Kidney capillary endothelial cell (primary cell): ENCODE data around the gene OSM.

Experiments used
- DNase-seq: peaks from one replicate; pipeline ENCODE4 v3.0.0-alpha.2; 2018; ENCODE audit warnings: low spot score

The OSM gene

DNA sequence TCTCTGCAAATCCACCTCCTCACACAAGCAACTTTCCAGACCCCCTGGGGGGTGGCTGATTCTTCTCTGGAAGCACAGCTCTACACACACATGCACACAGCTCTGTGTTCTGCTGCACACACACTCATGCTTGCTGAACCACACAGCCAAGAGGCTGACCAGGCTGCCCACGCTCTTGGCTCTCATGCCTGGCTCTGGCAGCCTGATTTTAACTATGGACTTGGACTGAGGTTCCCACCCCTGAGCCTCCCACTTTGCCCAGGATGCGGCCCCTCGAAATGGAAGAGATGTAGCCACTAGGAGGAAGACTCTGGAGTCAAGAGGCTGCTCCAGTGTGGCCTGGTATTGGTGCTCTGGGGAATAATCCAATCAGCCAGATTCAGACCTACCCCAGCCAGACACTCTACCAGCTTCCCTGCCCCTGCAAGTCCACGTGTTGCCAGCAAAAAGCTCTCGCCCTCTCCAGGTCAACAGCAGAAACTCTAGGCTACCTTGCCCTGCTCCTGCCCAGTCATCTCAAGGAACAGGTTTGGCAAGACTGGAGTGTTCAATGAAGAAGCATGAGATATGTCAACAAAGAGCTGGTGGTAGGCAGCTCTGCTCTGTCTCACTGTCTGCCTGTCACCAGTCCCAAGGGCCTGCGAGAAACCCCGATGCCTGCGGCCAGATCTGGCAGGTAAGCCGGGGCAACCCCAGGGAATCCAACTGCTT lies 31.5 kb upstream of the OSM start:
- no peak for DNase-seq

DNA sequence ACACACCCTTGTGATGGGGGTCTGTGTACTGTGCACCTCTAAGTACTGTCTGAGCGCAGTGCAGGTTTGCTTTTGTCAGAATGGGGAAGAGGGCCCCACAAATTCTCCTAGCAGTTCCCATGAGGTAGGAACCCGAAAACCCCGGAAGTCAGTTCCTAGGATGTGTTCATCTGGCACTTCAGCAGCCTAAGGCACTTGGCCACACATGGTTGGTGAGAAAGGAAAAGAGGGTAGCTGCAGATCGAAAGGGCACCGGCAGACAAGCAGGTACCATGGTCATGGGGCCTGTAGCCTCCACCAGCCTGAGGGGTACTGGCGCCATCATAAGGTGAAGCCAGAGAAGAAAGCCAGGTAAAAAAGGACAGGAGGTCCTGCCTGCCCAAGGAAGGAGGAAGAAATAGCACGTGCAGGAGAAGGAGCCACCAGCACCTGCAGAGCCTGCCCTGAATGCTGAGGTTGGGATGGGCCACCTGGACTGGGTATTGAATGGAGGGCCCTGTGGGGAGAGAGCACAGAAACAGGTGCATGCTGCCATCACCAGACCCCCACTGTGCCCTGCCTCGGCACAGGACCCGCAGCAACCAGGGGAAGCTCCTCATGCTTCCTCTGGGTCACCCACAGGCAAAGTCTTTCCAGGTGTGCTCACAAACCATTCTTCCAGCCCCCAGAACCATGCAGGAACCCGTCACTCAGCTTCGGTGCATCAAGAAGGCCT lies 30.8 kb upstream of the OSM start:
- no peak for DNase-seq

DNA sequence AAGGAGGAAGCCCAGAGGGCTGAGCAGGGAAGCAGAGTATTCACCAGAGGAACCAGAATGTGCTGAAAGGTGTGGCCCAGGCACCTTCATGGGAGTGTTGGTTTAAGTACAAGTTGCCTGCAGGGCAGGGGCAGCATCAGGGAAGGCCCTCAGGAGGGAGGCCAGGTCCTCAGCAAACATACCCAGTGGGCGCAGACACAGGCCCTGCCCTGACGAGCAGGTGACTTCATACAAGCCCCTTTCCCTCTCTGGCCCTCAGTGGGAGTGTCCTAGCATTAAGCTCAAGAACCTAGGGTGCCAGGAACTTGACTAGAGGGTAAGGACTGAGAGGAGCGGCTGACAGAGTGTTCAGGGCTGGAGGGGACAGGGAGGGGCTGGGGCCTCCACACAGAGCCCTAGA lies 30.2 kb upstream of the OSM start:
- DNase-seq, result no peak

DNA sequence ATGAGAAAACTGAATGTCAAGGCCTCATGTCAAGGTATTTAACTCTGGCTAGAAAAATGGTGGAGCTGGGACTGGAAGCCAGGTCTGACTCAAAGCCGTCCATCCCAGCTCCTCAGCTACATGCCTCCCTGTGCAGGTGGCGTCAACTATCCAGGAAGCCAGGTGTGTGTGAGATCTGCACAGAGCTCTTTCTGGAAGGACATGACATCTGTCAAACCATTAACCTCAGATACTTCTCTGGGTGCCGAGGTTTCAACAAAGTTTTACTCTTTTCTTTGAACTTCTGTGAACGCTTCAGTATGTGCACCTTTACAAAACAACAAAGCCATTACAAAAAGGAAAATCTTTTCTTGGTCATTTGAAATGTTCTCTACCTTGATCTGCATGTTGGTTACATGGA lies 29.7 kb upstream of the OSM start:
- DNase-seq, result no peak

DNA sequence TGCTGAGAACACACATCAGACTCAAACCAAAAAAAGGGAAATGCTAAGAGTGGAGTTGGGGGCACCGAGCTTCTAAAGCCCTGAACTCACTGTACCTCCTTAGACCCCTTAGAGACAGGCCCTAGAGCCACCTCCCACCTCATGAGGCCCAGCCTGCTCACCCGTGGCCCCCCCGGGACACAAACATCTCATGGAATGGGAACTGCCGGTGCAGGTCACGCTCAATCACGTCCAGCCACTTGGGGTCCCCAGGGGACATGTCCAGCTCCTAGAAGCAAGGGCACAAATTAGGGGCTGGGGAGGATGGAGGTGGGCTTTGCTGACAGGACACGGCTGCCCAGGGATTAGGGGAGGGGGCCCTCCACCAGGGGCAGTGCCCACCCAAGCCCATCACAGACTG lies 28.9 kb upstream of the OSM start:
- no peak for DNase-seq

DNA sequence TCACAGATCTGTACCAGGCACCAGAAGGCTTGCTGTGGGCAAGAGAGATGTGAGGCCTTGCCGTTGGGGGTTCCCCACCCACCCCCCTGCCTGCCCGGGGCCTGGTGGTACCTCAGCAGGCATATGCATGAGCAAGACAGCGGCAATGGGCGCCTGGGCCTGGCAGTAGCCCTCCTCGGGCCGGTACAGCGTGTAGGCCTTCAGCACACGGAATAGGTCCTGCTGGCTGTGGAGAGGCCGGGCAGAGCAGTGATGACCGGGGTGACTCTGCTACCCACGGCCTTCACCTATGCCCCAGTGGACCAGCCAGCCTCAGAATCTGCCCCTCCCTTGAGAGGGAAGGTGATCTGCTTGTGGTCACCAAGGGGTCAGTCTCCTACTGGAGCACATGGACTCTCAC lies 28.2 kb upstream of the OSM start:
- DNase-seq, result no peak

DNA sequence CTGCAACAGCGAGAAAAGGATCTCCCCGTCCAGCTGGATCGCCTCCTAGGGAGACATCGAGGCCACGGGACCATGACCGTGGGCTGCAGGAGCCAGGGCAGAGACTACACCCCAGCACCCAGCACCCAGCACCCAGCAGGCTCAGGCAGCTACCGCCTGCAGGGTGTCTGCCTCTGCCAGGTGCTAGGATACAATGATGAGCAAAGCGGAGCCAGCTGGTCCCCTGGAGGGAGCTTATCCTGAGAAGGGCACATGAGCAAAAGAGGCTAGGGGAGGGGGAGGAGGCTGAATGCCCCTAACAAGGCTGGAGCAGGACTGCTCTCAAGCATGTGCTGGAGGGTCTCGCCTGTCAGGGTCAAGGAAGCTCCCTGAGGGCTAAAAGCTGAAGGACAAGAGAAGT lies 27.4 kb upstream of the OSM start:
- no peak for DNase-seq

DNA sequence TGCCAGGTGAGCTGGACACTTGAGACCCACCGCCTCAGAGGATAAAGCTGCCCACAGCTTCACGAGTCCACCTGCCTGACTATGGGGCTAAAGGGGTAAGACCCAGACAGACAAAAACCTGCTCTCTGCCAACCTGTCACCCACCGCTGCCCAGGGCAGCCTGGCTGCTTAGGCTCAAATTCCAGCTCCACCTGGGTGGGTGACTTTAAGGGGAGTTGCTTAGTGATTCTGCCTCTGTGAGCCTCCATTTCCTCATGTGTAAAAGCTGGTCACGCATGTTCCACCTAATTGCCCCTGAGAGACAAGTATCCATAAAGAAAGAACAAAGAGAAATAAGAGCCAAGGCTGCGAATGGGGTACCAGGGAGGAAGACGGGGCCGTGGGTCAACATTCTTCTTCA lies 26.4 kb upstream of the OSM start:
- DNase-seq, result no peak

DNA sequence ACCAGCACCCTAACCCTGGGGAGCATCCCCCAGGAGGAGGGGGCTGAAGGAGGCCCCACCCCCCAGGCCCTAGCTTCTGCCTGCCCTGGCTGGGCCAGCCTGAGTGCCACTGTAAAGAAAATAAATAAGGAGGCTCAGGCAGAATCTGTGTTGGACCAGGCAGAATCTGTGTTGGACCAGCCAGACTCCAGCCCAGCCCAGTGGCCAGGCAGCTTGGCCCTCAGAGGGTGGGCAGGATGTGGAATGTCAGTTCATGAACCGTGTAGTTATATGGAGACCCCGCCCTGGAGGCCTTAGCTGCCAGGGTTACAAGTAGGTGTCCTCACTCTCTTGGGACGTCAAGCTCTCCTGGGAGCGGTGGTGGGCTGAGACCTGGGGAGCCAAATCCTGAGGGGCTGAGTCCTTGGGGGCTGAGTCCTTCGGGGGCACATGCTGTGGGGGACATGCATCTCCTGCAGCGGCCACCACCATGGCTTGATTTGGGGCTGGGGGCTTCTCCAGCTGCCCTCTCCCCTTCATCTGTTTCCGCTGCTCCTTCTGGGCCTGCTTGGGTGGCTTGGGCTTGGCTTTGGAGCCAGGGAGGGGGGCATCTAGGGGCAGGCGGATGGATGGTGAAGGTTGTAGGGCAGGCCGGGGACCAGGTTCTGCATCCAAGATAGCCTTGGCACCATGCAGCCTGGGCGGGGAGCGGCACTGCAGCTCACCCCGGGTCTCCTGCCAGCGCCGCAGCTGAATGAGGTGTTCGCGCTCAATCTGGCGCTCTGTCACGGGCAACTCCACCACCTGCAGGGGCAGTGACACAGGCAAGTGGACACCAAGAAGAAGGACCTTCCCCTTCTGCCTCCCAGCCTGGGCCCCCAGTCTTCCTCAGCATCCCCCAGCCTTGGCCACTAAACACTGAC lies 25.7 kb upstream of the OSM start:
- DNase-seq, result no peak

DNA sequence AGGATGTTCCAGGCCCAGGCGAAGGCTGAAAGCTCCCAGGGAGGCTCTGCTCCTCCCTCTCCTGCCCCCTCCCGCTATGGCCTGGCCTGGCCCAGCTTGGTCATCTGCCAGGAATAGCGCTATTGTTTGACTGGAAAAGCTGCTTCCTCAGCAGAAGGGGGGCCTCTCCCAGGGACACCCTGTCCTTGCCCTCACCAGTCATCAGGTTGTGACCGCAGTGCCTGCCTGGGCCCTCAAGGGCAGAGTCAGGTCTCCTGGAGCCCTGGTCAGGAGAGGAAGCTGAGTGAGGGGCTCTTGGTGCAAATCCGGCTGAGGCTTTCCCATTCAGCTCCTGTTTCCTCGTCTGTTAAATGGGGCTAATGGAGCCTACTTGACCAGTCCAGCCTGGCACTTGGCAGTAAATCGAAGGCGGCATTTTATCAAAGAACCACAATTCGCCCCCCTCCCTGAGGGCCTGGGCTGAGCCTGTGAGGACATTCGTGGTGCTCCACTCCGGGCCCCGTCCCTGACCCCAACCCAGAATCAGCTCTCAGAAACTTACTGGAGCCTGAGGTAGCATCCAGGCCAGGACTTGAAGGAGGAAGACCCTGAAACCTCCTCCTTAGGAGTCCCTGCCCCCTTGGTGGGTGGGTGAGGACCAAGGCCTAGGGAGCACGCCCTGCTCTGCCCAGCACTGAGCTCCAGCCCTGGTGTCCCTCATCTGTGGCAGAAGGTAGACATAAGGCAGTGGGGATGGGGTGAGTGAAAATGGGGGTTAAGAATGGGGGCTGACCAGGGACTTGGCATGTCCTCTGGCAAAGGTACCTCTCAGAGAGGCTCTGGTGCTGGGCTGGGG lies 24.6 kb upstream of the OSM start:
- peak; percentile 91 for DNase-seq

DNA sequence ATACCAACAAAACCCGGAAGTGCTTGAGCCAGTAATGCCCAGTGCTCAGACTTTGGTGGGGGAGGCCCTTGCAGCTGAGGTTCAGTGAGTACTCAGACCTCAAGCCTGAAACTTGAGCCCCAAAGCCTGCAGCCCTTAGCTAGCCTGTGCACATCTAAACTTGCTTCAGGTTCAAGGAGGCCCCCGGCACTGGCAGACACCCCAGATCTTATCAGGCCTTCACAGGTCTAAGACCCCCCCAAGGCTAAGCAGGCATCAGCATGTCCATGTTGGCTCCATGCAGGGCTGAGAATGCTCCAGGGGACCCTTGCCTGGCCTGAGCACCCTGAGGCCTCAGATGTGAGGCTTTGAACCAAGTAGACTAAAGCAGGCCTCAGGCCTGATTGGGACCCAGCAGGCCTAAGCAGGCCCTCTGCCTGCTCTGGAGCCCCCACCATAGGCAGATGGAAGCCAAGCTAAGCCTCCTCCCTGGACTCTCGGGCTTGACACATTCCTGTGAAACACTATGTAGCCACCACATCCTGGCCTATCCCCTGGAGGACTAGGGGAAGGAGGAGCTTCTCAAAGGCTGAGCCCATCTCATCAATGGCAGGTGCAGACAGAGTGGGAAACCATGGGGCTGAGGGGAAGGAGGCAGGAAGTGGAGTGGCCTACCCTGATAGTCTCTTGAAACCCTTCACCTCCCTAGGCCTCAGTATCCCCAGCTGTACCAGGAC lies 23.8 kb upstream of the OSM start:
- peak; percentile 72 for DNase-seq

DNA sequence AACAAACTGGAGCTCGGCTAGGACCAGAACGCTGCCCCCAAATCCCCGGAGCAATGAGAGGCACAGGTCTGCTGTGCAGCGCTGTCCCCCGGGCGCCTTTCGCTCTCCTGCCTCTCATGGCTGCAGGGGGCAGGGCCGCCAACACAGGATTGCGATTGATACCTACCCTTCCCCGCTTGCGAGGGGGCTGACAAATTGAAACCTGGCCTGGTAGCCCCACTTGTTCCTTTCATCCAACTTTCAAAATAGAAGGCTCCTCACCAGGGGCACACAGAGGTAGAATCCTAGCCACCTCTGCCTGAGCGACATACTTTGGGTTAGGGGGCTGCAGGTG lies 23.3 kb upstream of the OSM start:
- DNase-seq, result no peak

DNA sequence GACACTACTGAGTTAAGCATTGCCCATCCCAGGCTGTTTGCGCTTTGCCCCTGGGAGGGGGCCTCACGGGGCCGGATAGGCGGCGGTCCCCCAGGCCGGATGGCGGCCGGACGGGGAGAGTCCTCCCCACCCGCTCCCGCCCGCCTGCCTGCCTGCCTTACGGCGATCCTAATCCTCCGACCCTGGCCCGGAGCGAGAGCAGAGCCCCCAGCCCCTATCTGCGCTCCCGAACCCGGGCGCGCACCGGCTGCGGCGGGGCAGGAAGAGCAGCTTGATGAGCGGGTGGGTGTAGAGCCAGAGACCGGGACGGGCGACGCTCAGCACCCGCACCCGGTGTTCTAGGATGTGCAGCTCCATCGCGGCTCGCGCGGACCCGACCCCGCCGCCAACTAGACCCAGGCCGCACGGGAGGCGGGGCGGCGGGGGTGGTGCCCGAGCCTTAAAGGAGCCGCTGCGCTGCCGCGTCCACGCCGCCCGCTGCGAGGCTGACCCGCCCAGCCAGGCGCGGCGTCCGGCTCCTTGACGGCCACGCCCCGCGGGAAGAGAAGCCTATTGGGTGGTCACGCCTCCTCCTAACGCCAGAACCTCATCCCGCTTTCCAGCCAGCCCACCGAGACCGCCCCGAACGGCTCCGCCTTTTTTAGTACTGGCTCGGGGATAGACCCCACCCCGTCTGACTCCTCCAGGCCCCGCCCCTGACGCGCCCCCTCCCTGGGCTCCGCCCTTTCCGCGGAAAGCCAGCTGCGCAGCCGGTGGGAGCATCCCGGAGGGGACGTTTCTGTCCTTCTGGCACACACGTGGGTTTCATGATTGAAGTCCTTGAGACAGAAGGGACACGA lies 22.7 kb upstream of the OSM start, which contains the start of gene CASTOR1:
TSS of gene CASTOR1 (minus strand) at position 365 of the 839 bp plus-strand sequence. CDS start at position 357, 8 bp downstream.
- peak; percentile 94 for DNase-seq

DNA sequence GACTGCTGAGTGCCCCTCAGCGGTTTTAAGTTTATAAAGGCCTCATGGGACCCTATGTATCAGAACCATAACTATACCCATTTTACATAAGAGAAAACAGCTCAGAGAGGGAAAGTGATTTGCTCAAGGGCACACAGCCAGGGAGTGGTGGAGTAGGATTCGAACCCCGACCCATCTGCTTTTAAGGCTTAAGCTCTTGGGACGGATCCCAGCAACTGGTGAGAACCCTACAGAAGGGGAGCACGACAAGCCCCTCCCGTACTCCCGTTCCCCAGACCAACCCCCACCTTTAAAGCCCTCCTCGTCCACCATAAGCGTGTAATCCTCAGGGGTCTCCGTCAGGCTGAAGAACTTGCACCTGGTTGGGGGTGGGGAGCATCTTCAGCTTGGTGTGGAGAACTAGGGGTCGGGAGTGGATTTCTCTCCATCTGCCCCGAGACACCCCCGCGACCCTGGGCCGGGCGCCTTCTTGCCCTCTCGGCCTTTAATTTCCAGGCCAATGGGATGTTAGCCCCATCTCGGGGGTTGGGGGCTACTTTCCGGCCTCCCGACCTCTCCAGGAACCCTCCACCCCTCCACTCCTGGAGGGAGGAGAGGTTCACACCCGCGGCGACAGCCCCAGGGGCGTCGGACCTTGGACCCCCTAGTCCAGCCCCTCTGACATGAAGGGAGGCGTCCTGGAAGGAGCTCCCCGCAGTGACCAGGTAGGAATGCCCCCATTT lies 21.9 kb upstream of the OSM start:
- DNase-seq, result no peak

DNA sequence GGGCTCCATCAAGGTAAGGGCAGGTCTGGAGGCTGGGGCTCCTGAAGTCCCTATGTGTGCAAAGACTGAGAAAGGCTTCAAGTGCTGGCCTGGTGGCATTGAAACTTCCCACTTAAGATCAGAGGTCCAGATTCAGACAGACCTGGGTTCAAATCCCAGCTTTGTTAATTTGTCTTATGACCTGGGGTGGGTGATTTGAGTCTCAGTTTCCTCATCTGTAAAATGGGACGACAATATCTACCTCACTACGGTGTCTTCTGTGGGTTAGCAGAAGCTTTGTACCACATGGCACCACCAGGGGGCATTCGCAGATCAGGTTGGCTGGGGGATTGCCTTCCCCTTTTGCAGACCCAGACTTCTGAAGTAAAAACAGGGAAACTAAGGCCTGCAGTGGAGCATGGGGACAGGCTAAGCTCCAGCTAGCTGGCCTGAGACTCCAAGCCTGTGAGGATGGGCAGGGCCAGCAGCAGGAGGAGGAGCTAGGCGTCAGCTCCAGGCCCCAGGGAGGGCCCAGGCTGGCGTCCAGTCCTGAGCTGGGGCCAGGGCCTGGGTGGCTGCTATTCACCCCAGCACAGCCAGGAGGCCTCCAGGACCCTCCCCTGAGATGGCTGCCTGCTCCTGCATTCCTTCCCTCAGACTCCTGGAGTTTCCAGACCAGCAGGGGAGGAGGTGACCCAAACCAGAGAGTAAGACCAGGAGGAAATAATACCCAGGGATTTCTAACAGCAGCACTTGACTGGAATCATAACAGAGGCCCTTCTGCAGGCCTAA lies 21.2 kb upstream of the OSM start:
- peak; percentile 80 for DNase-seq

DNA sequence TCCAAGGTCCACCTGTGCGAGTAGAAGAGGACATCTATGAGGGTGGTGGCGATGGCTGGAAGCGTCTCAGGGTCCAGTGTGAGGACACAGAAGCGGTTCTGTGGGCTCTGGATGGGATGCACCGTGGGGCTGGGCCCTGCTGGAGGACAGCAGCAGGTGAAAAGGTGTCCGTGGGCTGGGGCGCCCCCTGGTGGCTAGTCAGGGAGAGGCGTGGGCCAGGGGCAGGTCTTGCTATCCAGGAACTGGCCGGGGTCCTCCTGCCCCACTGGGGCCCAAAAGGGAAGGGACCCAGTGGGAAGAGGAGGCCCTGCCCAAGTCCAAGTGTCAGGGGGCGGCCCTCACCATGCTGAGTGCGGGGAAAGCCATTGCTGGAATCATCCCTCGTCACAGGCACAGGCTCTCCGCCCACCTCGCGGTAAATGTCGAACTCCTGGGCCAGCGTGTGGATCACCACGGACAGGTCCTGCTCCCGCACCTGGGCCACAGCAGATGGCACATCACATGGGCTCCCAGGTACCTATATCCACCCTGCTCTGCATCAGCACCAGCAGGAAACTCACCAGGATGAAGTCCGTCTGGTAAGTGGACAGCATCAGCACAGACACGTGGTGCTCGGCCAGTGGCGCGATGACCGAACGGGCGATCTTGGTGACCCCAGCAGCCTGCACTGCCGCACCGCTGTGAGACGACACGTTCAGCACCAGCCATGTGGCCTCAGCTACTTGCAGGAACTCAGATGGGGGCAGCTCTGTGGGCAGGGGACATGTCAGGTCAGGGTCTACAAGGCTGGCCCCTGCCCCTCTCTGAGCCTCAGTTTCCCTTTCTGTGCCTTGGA lies 20.4 kb upstream of the OSM start:
- DNase-seq, result no peak

DNA sequence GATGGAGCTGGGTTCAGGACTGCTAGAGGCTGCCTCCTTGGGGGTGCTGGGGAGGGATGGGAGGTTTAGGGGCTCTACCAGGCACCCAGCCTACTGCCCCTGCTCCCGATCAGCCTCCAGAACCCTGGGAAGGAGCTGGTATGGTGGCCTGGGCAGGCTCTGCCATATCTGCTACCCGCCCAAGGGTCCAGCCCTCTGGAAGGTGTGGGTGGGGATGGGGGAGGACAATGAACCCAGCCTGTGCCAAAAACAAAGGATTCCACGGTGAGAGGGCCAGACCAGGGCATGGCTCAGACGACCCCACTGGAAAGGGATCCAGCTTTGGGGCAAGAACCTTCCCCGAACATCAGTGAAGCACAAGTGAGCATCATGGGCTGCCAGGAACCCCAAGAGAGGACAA lies 19.7 kb upstream of the OSM start:
- DNase-seq, result no peak

DNA sequence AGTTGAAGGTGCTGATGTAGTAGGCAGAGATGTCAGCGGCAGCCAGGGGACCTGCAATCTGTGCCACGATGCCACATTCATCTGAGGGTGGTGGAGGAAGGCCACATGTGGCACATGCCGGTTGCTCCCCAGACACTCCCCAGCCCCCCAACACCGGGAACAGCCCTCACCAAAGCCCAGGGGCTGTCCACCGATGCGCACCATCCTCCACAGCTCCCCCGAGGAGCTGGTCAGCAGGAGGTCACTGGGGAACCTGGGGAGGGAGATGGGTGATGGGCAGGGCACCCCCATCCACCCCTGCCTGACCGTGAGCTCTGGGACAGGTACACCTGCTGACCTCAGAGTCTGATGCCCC lies 19.2 kb upstream of the OSM start:
- no peak for DNase-seq
